ENCODE measurements around the gene PANK3.
A peak's percentile ranks its signal among the peaks of the same experiment; 100 is the strongest.
"Not testable (repeated sequence)": the region's sequence is repeated elsewhere in the genome, so short reads cannot be mapped to it uniquely, and the experiment has no call there.

Gene PANK3
- total RNA-seq, result 134 reads per million, percentile 87 among the genes with 10 or more reads in this experiment

DNA sequence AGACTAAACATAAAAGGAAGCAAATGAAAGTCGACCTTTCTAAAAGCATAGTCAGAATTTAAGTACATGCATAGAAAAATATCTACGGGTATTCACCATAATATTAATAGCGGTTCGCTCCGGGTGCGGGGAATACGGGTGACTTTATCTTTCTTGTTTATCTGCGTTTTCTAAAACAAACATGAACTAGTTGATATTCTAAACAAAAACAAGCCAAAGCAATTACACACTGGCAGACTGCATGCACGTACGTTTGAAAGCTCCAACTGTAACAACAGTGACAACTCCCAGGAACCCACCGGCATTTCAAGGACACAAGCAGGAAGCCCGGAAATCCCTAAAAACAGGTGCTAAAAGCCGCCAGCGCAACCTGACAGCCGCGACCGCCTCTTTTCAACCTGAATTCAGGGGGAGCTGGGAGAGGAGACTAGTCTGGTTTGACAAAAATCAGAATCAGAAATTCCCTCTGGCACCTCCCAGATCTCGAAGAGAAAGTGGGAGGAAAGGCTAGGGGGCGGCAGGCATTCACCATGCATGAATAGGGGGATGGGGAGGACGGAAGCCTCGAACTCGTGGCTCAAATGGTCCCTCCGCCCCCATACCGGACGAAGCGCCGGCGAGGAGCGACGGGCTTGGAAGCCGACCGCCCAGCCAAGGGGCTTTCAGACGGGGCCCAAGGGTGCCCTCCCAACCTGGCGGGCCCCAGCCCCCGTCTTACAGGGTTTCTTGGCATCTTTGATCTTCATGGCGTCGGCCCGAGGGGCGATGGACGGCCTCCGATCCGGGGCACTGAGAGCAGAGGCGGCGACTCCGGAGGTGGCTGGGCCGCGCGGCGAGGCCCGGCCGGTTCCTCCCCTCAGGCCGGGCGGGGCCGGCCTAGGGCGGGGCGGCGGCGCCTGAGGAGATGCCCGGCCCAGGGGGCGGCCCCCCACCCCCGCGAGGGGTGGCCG, at the start of gene PANK3:
Gene PANK3, minus strand, starts transcription at position 831 of the 950 bp plus-strand sequence. Its CDS starts 85 bp downstream, at position 746.
- DNase-seq, result no peak

DNA sequence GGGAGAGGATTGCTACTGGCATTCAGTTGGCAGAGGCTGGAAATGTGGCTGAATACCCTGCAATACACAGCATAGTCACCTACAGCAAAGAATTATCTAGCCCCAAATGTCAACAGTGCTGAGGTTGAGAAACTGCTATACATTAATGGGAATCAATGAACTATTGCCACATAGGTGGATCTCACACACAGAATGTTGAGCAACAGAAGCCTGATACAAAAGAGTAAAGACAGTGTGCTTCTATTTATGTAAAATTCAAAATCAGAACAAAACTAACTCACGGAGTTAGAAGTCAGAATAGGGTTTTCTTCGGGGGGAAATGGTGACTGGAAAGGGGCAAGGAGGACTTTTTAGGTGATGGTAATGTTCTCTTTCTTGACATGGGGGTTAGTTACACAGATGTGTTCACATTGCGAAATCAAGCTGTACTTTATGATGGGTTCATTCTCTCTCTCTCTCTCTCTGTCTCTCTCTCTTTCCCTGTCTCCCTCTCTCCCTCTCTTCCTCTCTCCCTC, 45.7 kb upstream of the PANK3 start:
- DNase-seq, result no peak

- DNase-seq, result no peak
These were observed 41.6 kb upstream of the PANK3 start for GRCh38 chr5:168620807-168621206.

GRCh38 chr5:168614661-168615060, 35.5 kb upstream of the PANK3 start:
- DNase-seq, result no peak

DNA sequence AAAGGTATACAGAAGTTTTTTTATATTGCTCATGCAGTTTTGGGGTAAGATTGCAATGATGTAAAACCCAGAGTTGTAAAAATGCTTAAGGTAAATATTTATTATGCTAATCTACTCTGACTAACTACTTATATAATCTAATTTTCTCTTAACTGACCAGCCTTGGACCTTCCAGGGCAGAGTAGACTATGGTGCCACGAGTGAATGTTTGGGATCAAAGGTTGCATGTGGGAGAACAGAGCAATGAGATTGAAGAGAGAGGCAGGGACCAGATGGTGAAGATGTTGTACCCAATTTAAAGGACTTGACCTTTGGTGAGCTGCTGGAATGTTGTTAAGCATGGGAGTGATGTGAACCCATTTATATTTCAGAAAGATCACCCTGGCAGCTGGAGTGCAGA, 34.8 kb upstream of the PANK3 start:
- no peak for DNase-seq

DNA sequence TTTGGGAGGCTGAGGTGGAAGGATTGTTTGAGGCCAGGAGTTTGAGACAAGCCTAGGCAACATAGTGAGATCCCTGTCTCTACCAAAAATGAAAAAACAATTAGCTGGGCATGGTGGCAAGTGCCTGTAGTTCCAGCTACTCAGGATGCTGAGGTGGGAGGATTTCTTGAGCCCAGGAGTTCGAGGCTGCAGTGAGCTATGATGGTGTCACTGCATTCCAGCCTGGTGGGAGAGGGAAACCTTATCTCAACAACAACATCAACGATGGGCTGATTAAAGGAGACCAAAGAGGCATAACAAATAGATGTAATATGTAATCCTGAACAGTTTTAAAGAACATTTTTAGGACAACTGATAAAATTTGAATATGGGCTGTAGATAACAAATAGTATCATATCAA, 34.2 kb upstream of the PANK3 start:
- DNase-seq, result no peak

DNA sequence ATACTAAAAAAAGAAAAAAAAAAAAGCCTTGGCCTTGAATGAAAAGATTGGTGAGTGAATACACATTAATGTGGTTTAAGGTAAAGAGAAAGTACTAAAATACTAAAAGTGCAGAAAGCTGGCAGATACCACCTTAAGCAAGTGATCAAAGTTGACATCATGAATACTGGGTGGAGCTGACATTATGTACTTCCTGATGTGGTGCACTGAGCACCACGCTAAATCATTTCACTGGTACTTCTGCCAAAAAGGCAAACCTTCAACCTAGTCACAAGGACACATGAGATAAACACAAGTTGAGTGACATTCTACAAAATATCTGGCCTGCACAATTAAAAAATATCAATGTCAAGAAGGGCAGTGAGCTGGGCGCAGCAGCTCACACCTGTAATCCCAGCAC, 33.8 kb upstream of the PANK3 start:
- DNase-seq, result no peak

GRCh38 chr5:168612123-168612522, 33.0 kb upstream of the PANK3 start:
- no peak for DNase-seq

- DNase-seq, result no peak
These were observed 32.0 kb upstream of the PANK3 start for GRCh38 chr5:168611165-168611564.

DNA sequence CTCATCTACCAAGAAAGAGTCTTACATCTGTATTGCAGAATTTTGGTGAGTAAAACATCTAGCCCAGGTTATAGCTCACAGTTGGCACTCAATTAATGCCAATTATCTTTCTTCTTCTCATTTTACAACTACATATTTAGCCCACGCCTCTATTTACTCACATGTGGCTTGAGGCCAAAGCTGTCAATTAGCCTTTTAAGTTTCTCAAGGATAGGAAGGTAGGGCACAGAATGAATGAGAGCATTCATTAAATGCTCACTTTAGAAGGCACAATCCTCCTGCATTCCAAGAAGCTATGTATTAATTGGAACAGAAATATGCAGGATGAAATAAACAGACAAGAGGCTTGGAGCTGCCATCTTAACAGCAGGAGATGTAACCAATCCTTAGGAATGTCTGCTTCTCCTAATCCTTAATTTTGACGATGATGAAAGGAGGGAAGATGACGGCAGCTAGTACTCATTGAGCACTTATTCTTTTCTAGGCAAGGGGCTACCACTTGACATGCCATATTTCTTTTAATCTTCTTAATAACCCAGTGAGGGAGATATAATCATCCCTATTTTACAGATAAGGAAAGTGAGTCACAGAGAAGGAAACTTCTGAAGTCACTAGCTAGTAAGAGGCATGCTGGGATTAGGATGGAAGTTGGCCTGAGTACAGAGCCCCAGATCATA, 30.8 kb upstream of the PANK3 start:
- DNase-seq, result no peak

DNA sequence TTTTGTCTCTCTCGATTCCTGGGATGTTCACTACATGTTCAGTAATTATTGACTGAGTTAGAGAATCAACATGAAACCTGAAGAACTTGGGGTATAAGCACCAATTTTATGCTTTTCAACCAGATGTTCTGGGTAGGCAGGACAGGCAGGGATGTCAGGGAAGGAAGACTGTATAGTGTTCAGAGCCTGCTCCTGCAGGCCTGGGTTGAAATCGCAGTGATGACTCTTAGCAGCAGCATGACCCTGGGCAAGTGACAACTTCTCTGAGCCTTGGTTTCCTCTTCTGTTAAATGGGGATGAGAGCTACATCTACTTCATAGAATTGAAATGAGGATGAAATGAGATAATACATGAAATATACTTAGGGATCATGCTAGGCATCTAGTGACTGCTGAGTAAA, 29.7 kb upstream of the PANK3 start:
- no peak for DNase-seq

DNA sequence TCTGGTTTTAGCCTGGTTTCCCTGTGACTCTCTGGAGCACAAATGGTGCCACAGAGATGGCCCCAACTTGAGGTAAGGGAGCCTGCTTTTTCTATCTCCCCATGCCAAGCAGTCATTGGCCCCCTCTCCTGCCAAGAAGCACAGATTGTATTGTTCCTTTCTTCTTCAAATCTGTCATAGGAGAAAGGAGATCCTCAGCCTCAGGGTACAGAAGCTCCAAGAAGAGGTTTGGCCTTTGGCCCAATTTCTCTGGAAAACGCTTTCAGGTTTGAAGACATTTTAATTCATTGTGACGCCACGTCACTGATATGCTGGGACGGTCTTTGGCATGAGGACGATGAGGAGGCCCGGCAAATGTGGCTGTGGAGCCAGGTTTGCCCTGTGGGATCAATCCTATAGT, 29.2 kb upstream of the PANK3 start:
- DNase-seq, result no peak

GRCh38 chr5:168607946-168608345, 28.8 kb upstream of the PANK3 start:
- no peak for DNase-seq

DNA sequence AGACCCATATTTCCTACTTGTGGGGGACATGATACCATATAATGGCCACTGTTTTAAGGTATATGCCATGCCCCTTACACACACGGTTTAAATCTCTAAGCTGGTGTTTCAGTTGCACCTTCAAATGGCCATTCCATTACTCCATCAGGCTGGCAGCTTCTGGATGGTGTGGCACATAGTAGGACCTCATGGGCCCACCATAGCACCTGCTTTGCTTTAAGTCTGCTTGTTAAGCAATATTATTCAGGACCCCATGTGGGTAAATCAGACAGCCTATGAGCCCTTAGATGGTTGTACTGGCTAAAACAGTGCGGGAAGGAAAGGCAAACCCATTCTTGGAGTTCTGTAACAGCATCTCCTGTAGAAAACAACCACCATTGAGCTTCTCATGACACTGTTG, 27.4 kb upstream of the PANK3 start:
- DNase-seq, result no peak

- DNase-seq, result no peak
These were observed 25.3 kb upstream of the PANK3 start for GRCh38 chr5:168604436-168604835.

- DNase-seq, result no peak
These were observed 24.6 kb upstream of the PANK3 start for GRCh38 chr5:168603746-168604145.

GRCh38 chr5:168602517-168602916, 23.3 kb upstream of the PANK3 start:
- DNase-seq, result no peak

GRCh38 chr5:168601972-168602371, 22.8 kb upstream of the PANK3 start:
- no peak for DNase-seq

GRCh38 chr5:168600409-168600808, 21.2 kb upstream of the PANK3 start:
- no peak for DNase-seq

DNA sequence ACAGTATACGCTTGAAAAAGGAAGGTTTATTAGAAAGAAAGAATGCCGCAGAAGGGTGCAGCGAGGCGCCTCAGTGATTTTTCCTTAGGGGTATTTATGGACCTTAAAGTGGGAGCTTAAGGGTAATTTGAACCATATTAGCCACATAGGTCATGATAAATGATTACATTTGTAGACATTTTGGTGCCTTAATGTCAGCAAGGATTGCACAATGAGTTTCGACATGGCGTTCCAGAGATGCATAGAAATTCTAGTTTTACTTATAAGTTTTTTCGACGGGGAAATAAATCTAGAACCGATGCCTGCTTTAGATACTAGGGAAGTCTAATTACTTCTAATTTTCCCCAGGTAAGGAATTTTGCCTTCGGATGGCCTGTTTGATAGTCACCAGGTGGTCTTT, 20.7 kb upstream of the PANK3 start:
- DNase-seq, result no peak

DNA sequence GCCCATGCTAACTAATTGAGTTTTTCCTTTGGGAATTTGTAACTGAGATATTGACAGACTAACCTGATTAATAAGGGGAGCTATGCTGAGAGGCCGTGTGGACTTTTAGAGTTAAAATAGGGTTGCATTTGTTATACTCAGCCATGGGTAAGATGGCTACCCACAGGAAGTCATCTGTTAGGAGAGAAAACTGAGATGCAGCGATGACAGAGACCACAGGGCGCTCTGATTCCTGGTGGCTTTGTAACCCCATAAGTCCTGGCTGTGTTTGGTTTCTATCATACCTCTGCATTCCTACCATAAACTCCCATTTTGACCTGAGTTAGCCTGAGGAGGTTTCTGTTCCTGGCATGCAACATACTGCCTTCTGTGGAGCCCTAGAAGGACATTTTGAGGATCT, 19.5 kb upstream of the PANK3 start:
- no peak for DNase-seq

- no peak for DNase-seq
These were observed 17.8 kb upstream of the PANK3 start for GRCh38 chr5:168596927-168597326.

GRCh38 chr5:168596122-168596521, 17.0 kb upstream of the PANK3 start:
- not testable (repeated sequence) for DNase-seq

- no peak for DNase-seq
These were observed 12.8 kb upstream of the PANK3 start for GRCh38 chr5:168592014-168592368.
